NAMALWA (cell line): Measurements from ENCODE around the gene RPLP2.

ENCODE experiments used
- DNase-seq: peaks from one replicate; pipeline ENCODE4 v3.0.0-alpha.2; 2015; ENCODE audit warnings: low spot score

RPLP2 gene

GRCh38 chr11:773830-774229 lies 35.9 kb upstream of the RPLP2 start:
- no peak for DNase-seq

- DNase-seq: no peak
Observed at GRCh38 chr11:774873-775592, 34.7 kb upstream of the RPLP2 start.

GRCh38 chr11:776263-776560 lies 33.6 kb upstream of the RPLP2 start:
- DNase-seq: no peak

DNA sequence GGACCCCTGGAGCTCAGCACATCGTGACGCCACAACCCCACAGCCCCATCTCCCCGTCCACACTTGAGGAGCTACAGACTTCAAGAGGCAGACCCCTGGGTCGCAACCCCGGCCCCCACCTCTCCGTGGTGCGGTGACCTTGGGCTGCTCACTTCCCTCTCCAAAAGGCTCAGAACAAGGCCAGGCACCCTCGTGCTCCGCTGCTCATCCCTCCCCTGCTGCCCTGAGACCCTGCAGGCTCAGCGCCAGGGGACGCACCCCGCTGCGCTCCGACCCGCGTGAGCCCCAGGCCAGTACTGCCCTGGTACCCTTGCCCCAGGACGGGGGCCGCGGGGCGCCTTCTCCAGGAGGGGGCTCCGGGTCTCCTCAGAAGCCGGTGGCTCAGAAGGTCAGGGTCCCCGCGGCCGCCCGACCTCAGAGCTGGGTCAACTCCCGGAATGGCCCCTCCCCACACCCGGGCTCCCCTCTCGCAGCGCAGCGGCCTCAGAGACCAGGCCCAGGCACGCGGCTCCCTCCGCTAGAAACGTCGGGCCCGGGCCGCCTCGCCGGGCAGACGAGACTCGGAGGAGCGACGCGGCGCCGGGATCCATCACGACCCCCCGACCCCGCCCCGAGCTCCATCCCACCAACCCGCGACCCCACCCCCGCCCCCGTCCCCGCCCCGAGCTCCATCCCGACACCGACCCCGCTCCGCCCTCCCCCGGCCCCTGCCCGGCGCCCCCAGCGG lies 33.0 kb upstream of the RPLP2 start:
- DNase-seq: peak; percentile 71

- peak; percentile 90 for DNase-seq
Observed at GRCh38 chr11:777288-778255, 32.2 kb upstream of the RPLP2 start, which contains the start of gene GATD1. TSS of gene GATD1 (minus strand) at chr11:777487. CDS start at chr11:777462, 25 bp downstream.

DNA sequence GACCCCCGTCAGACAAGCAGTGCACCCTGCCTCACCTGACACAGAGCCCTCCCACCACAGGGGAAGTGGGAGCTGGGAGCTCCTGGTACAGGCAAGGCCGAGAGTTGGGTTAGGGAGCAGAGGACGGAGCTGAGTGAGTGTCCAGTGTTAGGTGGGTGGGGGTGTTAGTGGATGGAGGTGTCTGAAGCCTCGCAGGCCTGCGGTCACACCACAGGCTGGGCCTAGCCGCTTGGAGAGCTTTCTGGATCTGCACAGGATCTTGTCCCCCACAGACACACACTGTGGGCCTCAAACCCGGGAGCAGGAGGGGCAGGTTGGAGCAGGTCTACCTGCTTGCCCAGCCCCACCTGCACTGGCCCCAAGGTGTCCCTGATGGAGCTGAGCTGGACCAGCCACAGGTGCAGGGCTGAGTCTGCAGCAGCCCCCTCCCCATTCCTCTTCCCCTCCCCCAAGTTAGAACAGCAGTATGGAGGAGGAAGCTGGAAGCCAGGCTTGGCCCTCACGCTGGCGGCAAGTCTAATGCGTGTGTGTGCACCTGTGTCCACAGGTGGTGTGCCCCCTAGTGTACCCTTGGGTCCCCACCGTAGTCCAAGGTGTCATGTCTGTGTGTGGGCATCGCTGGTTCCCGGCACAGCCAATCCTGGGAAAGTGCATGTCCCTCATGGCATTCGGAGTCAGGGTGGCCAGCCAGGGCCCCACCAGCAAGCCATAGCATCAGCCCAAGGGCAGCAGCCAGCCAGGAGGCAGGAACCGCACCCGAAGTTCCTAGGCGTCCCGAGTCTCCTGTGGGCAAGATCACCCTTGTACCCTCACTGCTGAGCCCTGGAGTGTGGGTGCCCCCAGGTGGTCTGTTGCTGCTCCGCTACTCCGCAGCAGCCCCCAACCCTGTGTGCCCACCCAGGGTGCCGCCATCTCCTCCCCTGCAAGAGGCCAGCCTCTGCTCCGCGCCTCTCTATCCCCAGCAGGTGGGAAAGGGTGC lies 30.5 kb upstream of the RPLP2 start:
- no peak for DNase-seq

GRCh38 chr11:779955-780532 lies 29.7 kb upstream of the RPLP2 start:
- no peak for DNase-seq

DNA sequence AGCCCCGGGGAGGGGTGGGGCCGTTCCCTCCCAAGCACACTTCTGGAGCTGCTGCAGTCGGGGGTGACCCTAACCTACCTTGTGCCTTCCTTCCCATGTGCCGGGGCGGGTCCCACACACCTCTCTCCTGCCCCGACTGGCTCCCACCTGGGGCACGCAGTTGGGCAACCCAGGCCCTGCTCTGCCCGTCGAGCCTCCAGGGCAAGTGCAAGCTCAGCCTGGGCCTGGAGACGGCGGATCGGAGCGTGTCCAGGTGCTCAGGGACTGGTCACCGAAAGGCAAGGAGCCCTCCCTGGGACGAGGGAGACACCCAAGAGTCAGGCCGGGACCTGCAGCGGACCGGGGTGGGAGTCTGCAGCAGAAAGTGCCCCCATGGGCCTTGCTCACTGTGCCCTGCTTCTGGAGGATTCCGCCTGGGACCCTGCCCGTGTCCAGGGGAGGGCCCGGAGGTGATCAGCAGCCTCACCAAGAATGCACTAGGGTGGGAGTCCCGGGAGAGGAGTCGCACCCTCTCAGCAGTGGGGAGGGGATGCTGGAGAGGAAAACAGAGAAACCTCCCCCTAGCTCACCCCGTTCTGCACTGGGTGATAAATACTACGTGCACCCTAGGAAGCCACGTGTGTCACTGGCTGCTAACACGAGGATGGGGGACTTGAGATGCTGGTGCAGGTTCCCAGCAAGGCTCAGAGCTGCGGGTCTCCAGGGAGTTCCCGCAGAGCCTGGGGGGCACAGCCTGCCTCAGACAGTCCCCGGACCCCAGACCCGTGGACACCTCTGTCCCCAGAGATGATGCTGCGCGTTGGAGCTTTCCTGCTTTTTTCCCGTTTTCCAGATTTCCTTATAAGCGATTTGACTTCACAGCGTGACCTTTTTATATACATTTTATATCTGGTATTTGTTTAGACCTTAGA lies 27.2 kb upstream of the RPLP2 start:
- DNase-seq: no peak

- DNase-seq: no peak
Observed at GRCh38 chr11:783581-784015, 26.2 kb upstream of the RPLP2 start.

DNA sequence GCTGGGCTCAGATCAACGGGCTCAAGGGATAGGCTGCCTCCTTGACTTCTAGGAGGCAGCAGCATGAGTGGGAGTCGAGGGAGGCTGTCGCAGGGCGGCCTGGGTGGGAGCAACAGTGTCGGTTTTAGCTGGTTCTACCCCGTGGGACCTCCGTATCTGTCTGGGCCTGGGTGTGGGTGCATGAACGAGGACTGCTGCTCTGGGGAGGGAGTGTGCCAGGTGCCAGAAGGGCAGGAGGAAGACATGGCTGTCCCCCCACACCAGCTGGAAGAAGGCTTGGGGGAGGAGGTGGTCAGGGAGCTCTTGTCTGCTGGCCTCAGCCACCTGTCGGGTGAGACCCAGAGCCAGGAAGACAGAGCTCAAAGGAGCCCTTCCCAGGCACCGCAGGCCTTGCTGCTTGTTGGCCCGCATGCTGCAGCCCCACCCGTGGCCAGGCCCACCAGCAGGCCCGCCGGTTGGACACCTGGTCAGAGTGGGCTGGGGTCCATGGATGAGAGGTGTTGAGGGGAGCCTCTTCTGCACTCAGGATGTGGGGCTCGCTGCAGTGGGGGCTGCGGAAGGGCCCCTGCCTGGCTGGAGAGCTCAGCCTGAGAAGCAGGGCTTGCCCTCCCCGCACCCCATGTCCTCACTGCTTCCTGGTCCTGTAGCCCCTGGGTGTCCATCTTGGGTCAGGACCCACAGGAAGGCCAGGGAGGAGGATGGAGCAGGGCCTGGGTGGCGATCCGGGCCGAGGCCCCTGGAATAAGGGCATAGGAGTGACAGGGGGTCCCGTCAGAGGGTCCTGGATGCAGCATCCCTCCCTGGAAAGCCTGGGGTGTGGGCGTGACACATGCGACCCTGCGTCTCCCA lies 23.3 kb upstream of the RPLP2 start:
- no peak for DNase-seq

GRCh38 chr11:787084-787675 lies 22.6 kb upstream of the RPLP2 start:
- no peak for DNase-seq

DNA sequence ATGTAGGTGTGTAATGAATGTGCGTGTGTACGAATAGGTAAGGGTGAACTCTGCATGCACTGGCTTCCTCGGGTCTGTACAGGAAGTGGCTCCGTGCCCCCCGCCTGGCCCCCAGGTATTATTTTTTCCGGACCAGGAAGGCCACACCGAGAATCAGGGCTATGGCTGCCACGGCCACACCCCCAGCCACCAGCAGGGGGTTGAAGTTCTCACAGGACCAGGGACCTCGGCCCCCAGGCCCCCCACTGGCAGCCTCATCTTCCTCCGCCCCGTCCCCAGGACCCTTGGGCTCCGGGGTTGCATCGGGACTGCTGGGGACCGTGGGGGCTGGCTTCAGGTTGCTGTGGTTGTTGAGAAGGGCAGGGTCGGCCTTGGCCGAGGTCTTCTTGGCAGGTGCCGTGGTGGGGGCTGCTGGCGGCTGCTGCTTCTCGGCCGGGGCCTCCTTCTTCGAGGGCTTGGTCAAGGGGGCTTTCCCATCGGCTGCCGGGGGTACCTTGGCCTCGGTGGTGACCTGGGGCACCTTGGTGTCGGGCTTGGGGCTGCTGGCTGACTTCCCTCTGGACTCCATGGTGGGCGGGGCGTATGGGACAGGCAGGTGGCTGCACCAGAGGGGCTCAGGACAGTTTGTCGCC lies 21.6 kb upstream of the RPLP2 start:
- DNase-seq: no peak

GRCh38 chr11:788953-789940 lies 20.5 kb upstream of the RPLP2 start:
- no peak for DNase-seq

DNA sequence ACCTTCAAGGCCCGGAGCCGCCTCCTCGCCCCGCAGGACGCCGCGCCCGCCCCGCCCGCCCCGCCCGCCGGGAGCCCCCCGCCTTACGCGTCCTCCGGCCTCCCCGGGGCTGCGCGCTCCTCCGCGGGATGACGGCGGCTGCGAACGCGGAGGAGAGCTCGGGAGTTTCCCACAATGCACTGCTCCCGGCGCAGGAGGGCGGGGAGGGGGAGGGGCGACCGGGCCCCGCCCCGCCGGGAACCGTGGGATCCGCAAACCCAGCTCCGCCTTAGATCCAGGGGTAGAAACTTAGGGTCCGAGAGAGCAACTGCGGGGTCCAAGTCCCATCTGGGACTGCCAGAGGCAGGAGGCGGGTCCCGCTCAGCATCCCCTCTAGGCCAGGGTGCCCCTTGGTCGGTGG lies 19.8 kb upstream of the RPLP2 start, which contains the start of gene CEND1:
Gene CEND1 (minus strand): TSS at position 148 of the 400 bp plus-strand sequence. CDS start 1,514 bp downstream, outside the sequence.
- no peak for DNase-seq

GRCh38 chr11:790721-791564 lies 18.8 kb upstream of the RPLP2 start:
- DNase-seq: no peak
